ENCODE measurements around the gene NOP14.

DNA sequence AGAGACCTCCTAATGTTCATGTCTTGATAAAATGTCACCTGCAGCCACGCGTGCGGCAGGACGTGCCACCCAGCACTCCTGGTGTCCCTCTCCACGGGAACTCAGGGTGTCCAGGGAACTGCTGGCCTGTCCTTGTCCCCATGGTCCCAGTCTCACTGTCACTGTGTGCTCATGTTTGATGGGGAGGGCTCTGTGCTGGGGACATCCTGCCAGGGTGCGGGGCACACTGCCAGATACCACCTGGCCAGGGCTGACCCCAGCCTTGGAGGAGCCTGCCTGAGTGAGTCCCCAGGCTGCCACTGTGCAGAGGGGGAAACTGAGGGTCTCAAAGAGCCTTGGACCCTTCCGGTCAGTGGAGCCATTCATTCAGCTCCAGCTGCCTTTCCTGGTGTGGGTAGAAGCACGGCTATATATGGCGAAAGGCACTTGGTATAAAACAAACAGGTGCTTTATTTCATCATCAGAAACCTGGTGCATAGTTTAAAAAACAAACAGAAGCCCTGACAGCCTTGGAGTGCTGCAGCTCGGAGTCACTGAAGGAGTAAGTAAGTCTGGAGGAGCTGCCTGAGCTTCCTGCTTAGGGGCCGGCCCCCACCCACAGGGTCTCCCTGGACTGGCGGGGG is 33.0 kb downstream of the NOP14 start:
- TF ChIP-seq JUN (IDR thresholded peaks at IDR 0.05): no peak
- TF ChIP-seq, protein P1, sequence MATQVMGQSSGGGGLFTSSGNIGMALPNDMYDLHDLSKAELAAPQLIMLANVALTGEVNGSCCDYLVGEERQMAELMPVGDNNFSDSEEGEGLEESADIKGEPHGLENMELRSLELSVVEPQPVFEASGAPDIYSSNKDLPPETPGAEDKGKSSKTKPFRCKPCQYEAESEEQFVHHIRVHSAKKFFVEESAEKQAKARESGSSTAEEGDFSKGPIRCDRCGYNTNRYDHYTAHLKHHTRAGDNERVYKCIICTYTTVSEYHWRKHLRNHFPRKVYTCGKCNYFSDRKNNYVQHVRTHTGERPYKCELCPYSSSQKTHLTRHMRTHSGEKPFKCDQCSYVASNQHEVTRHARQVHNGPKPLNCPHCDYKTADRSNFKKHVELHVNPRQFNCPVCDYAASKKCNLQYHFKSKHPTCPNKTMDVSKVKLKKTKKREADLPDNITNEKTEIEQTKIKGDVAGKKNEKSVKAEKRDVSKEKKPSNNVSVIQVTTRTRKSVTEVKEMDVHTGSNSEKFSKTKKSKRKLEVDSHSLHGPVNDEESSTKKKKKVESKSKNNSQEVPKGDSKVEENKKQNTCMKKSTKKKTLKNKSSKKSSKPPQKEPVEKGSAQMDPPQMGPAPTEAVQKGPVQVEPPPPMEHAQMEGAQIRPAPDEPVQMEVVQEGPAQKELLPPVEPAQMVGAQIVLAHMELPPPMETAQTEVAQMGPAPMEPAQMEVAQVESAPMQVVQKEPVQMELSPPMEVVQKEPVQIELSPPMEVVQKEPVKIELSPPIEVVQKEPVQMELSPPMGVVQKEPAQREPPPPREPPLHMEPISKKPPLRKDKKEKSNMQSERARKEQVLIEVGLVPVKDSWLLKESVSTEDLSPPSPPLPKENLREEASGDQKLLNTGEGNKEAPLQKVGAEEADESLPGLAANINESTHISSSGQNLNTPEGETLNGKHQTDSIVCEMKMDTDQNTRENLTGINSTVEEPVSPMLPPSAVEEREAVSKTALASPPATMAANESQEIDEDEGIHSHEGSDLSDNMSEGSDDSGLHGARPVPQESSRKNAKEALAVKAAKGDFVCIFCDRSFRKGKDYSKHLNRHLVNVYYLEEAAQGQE (IDR thresholded peaks at IDR 0.05): no peak
- no peak for TF ChIP-seq POLR2A (IDR thresholded peaks at IDR 0.05; ENCODE audit: low read length)
- TF ChIP-seq, protein P2, sequence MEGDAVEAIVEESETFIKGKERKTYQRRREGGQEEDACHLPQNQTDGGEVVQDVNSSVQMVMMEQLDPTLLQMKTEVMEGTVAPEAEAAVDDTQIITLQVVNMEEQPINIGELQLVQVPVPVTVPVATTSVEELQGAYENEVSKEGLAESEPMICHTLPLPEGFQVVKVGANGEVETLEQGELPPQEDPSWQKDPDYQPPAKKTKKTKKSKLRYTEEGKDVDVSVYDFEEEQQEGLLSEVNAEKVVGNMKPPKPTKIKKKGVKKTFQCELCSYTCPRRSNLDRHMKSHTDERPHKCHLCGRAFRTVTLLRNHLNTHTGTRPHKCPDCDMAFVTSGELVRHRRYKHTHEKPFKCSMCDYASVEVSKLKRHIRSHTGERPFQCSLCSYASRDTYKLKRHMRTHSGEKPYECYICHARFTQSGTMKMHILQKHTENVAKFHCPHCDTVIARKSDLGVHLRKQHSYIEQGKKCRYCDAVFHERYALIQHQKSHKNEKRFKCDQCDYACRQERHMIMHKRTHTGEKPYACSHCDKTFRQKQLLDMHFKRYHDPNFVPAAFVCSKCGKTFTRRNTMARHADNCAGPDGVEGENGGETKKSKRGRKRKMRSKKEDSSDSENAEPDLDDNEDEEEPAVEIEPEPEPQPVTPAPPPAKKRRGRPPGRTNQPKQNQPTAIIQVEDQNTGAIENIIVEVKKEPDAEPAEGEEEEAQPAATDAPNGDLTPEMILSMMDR (IDR thresholded peaks at IDR 0.05): no peak
- no peak for TF ChIP-seq EP300 (IDR thresholded peaks at IDR 0.05)
- TF ChIP-seq, protein P3, sequence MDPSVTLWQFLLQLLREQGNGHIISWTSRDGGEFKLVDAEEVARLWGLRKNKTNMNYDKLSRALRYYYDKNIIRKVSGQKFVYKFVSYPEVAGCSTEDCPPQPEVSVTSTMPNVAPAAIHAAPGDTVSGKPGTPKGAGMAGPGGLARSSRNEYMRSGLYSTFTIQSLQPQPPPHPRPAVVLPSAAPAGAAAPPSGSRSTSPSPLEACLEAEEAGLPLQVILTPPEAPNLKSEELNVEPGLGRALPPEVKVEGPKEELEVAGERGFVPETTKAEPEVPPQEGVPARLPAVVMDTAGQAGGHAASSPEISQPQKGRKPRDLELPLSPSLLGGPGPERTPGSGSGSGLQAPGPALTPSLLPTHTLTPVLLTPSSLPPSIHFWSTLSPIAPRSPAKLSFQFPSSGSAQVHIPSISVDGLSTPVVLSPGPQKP (IDR thresholded peaks at IDR 0.05; ENCODE audit: low read depth, low read length): no peak
- TF ChIP-seq MAFK (IDR thresholded peaks at IDR 0.05; ENCODE audit: partially characterized antibody): no peak
- TF ChIP-seq HOXB5 (CRISPR knock-in tag; IDR thresholded peaks at IDR 0.05): no peak

All from A549 (cell line).